Liver (tissue), 9 donors: ENCODE measurements around the gene KLHDC8A. TPM values are rescaled to one million over a fixed set of nuclear protein-coding genes. Genes with fewer than 3 reads are reported as not detected.

Experiments
- DNase-seq: peaks from one replicate; pipeline ENCODE4 v3.0.0-alpha.2; 2017; ENCODE audit warnings: low spot score
- H3K27ac ChIP-seq, 2 donors: one replicate each; pipeline ENCODE4 v1.7.0; 2013; ENCODE audit warnings: inconsistent platforms in 2 of 2, low read length in 2 of 2, control low read depth in 1 of 2, low read depth in 1 of 2, mild to moderate bottlenecking in 1 of 2
- H3K27me3 ChIP-seq, 4 donors: one replicate each; pipeline versions ENCODE4 v1.6.1 to v1.7.0; 2013; ENCODE audit warnings: low read length in 3 of 4, inconsistent platforms in 1 of 4, mild to moderate bottlenecking in 1 of 4, moderate library complexity in 1 of 4; ENCODE audit not compliant: control insufficient read depth in 4 of 4, insufficient read depth in 4 of 4
- H3K36me3 ChIP-seq, 4 donors: one replicate each; pipeline versions ENCODE4 v1.6.1 to v1.7.0; 2013; ENCODE audit warnings: low read length in 3 of 4, mild to moderate bottlenecking in 3 of 4, low read depth in 1 of 4, moderate library complexity in 1 of 4; ENCODE audit not compliant: control insufficient read depth in 4 of 4, insufficient read depth in 3 of 4
- H3K4me1 ChIP-seq, 4 donors: one replicate each; pipeline versions ENCODE4 v1.6.1 to v1.7.0; 2013; ENCODE audit warnings: low read length in 3 of 4, mild to moderate bottlenecking in 3 of 4, moderate library complexity in 1 of 4; ENCODE audit not compliant: control insufficient read depth in 4 of 4, insufficient read depth in 4 of 4
- H3K4me3 ChIP-seq, 3 donors: one replicate each; pipeline versions ENCODE4 v1.6.1 to v1.7.0; 2013; ENCODE audit warnings: low read length in 3 of 3, control low read depth in 1 of 3, low read depth in 1 of 3, mild to moderate bottlenecking in 1 of 3
- H3K9ac ChIP-seq, 2 donors: one replicate each; pipeline ENCODE4 v1.7.0; 2013; ENCODE audit warnings: low read length in 2 of 2, mild to moderate bottlenecking in 2 of 2, moderate library complexity in 2 of 2, control low read depth in 1 of 2, low read depth in 1 of 2
- H3K9me3 ChIP-seq, 4 donors: one replicate each; pipeline versions ENCODE4 v1.6.1 to v1.7.0; 2013; ENCODE audit warnings: low read length in 3 of 4; ENCODE audit not compliant: control insufficient read depth in 4 of 4
- EGR1 ChIP-seq, 2 donors: IDR thresholded peaks; 2 replicates each; pipeline ENCODE4 v1.6.1; 2016 to 2018; ENCODE audit warnings: antibody characterized with exemption in 2 of 2, low read depth in 2 of 2
- FOXA1 ChIP-seq: IDR thresholded peaks from 2 replicates; pipeline ENCODE4 v1.6.1; 2016; ENCODE audit warnings: antibody characterized with exemption
- FOXA2 ChIP-seq: IDR thresholded peaks from 2 replicates; pipeline ENCODE4 v1.6.1; 2016; ENCODE audit warnings: antibody characterized with exemption
- GABPA ChIP-seq, 2 donors: IDR thresholded peaks in 1 of 2; conservative IDR thresholded peaks in 1 of 2; 2 replicates each; pipeline ENCODE4 v1.6.1; 2016; ENCODE audit warnings: antibody characterized with exemption in 2 of 2, mild to moderate bottlenecking in 1 of 2, moderate library complexity in 1 of 2
- HNF4A ChIP-seq, 2 donors: conservative IDR thresholded peaks; 2 replicates each; pipeline ENCODE4 v1.6.1; 2016; ENCODE audit warnings: antibody characterized with exemption in 2 of 2, mild to moderate bottlenecking in 2 of 2
- HNF4G ChIP-seq: IDR thresholded peaks from 2 replicates; pipeline ENCODE4 v1.6.1; 2016; ENCODE audit warnings: antibody characterized with exemption
- JUND ChIP-seq, 2 donors: IDR thresholded peaks; 2 replicates each; pipeline ENCODE4 v1.6.1; 2016; ENCODE audit warnings: antibody characterized with exemption in 2 of 2
- NR2F2 ChIP-seq: IDR thresholded peaks from 2 replicates; pipeline ENCODE4 v1.6.1; 2016; ENCODE audit warnings: antibody characterized with exemption
- RAD21 ChIP-seq, 2 donors: IDR thresholded peaks; 2 replicates each; pipeline ENCODE4 v1.6.1; 2016; ENCODE audit warnings: antibody characterized with exemption in 2 of 2, mild to moderate bottlenecking in 2 of 2
- RXRA ChIP-seq, 2 donors: IDR thresholded peaks; 2 replicates each; pipeline ENCODE4 v1.6.1; 2017 to 2018; ENCODE audit warnings: antibody characterized with exemption in 2 of 2, mild to moderate bottlenecking in 1 of 2
- SP1 ChIP-seq: IDR thresholded peaks from 2 replicates; pipeline ENCODE4 v1.6.1; 2018; ENCODE audit warnings: antibody characterized with exemption, mild to moderate bottlenecking
- TAF1 ChIP-seq: conservative IDR thresholded peaks from 2 replicates; pipeline ENCODE4 v1.6.1; 2016; ENCODE audit warnings: antibody characterized with exemption, mild to moderate bottlenecking
- YY1 ChIP-seq: IDR thresholded peaks from 2 replicates; pipeline ENCODE4 v1.6.1; 2016; ENCODE audit warnings: antibody characterized with exemption, mild to moderate bottlenecking
- ZBTB33 ChIP-seq: IDR thresholded peaks from 2 replicates; pipeline ENCODE4 v1.6.1; 2016; ENCODE audit warnings: antibody characterized with exemption
- WGBS: extraction: QIAGEN DNeasy Blood & Tissue Kit; methylation state at CpG from one replicate; pipeline ENCODE4 v1.1.7; 2013; 5-methylcytosine and 5-hydroxymethylcytosine counted together
- polyA plus RNA-seq, 2 donors: library from polyadenylated mRNA; stranded (reverse) in 1 of 2; unstranded in 1 of 2; fragments of 200-250 nt in 1 of 2; fragments of >200 nt in 1 of 2; fragmentation: Nextera tagmentation in 1 of 2; extraction: Ambion mirVana in 1 of 2; gene quantifications; one replicate each; pipeline versions ENCODE4 v1.2.1 to v1.2.3, GENCODE V29; 2013 to 2015
- total RNA-seq, 2 donors: library from RNA; depleted of rRNA; stranded (reverse); fragments of >200 nt; gene quantifications; one replicate each; pipeline ENCODE4 v1.2.3, GENCODE V29; 2014
- TF ChIP-seq, protein P1 (sequence below): IDR thresholded peaks from 2 replicates; pipeline ENCODE4 v1.6.1; 2016; ENCODE audit warnings: antibody characterized with exemption
- TF ChIP-seq, protein P2 (sequence below): IDR thresholded peaks from 2 replicates; pipeline ENCODE4 v1.6.1; 2016; ENCODE audit warnings: antibody characterized with exemption, mild to moderate bottlenecking
- TF ChIP-seq, protein P3 (sequence below): fragments of 150-350 bp; IDR thresholded peaks from 2 replicates; pipeline ENCODE4 v1.5.1; 2017; ENCODE audit warnings: improper control_type of control experiment, low read depth, low read length; ENCODE audit not compliant: missing input control
- TF ChIP-seq, protein P4 (sequence below): IDR thresholded peaks from 2 replicates; pipeline ENCODE4 v1.6.1; 2016; ENCODE audit warnings: antibody characterized with exemption
- donor health status: healthy.
- donor health status: healthy.
- donor health status: healthy.
- donor health status: healthy.
- donor health status: healthy.

KLHDC8A gene
- total and polyA plus RNA-seq, 4 donors, result 0.02 to 0.05 TPM; not detected in 2

DNA sequence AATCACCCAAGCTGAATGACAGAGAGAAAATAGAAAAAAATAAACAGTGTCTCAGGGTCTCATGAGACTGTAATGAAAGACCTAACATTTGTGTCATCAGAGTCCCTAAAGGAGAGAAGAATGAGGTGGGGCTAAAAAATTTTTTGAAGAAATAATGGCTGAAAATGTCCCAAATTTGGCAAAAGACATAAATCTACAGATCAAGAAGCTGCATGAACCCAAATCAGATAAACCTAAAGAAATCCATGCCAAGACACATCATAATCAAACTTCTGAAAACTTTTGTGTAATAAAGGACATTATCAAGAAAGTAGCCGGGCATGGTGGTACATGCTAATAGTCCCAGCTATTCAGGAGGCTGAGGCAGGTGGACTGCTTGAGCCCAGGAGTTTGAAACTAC lies 35.9 kb upstream of the KLHDC8A start:
- Histone ChIP-seq H3K27ac (no peak overlapping the region), H3K4me1 (no peaks in the 10 kb centered on the region), H3K9me3 (no peaks in the 10 kb centered on the region), H3K4me3 (no peak overlapping the region), H3K36me3 (no peaks in the 10 kb centered on the region), H3K27me3 (peaks cover 0 to 7% (median 3%) of the 10 kb centered on the region in 4 donors), H3K9ac (no peak overlapping the region)
- no peak for TF ChIP-seq GABPA (IDR thresholded peaks at IDR 0.05 in 1 of 2, conservative IDR thresholded peaks at IDR 0.05 in 1 of 2)
- no peak for TF ChIP-seq TAF1
- no peak for TF ChIP-seq YY1
- TF ChIP-seq, protein P1, sequence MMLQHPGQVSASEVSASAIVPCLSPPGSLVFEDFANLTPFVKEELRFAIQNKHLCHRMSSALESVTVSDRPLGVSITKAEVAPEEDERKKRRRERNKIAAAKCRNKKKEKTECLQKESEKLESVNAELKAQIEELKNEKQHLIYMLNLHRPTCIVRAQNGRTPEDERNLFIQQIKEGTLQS, result no peak
- TF ChIP-seq, protein P2, sequence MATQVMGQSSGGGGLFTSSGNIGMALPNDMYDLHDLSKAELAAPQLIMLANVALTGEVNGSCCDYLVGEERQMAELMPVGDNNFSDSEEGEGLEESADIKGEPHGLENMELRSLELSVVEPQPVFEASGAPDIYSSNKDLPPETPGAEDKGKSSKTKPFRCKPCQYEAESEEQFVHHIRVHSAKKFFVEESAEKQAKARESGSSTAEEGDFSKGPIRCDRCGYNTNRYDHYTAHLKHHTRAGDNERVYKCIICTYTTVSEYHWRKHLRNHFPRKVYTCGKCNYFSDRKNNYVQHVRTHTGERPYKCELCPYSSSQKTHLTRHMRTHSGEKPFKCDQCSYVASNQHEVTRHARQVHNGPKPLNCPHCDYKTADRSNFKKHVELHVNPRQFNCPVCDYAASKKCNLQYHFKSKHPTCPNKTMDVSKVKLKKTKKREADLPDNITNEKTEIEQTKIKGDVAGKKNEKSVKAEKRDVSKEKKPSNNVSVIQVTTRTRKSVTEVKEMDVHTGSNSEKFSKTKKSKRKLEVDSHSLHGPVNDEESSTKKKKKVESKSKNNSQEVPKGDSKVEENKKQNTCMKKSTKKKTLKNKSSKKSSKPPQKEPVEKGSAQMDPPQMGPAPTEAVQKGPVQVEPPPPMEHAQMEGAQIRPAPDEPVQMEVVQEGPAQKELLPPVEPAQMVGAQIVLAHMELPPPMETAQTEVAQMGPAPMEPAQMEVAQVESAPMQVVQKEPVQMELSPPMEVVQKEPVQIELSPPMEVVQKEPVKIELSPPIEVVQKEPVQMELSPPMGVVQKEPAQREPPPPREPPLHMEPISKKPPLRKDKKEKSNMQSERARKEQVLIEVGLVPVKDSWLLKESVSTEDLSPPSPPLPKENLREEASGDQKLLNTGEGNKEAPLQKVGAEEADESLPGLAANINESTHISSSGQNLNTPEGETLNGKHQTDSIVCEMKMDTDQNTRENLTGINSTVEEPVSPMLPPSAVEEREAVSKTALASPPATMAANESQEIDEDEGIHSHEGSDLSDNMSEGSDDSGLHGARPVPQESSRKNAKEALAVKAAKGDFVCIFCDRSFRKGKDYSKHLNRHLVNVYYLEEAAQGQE, result no peak
- TF ChIP-seq HNF4A (conservative IDR thresholded peaks at IDR 0.05), result no peak
- TF ChIP-seq FOXA2, result no peak
- no peak for TF ChIP-seq FOXA1
- TF ChIP-seq ZBTB33, result no peak
- TF ChIP-seq RXRA (IDR thresholded peaks at IDR 0.05), result no peak
- TF ChIP-seq SP1, result no peak
- TF ChIP-seq, protein P3, sequence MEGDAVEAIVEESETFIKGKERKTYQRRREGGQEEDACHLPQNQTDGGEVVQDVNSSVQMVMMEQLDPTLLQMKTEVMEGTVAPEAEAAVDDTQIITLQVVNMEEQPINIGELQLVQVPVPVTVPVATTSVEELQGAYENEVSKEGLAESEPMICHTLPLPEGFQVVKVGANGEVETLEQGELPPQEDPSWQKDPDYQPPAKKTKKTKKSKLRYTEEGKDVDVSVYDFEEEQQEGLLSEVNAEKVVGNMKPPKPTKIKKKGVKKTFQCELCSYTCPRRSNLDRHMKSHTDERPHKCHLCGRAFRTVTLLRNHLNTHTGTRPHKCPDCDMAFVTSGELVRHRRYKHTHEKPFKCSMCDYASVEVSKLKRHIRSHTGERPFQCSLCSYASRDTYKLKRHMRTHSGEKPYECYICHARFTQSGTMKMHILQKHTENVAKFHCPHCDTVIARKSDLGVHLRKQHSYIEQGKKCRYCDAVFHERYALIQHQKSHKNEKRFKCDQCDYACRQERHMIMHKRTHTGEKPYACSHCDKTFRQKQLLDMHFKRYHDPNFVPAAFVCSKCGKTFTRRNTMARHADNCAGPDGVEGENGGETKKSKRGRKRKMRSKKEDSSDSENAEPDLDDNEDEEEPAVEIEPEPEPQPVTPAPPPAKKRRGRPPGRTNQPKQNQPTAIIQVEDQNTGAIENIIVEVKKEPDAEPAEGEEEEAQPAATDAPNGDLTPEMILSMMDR, result no peak
- TF ChIP-seq HNF4G, result no peak
- TF ChIP-seq EGR1 (IDR thresholded peaks at IDR 0.05; ENCODE audit: low read depth in 2 of 2), result no peak
- TF ChIP-seq JUND (IDR thresholded peaks at IDR 0.05), result no peak
- TF ChIP-seq NR2F2, result no peak
- TF ChIP-seq RAD21 (IDR thresholded peaks at IDR 0.05), result no peak
- TF ChIP-seq, protein P4, sequence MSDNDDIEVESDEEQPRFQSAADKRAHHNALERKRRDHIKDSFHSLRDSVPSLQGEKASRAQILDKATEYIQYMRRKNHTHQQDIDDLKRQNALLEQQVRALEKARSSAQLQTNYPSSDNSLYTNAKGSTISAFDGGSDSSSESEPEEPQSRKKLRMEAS, result no peak
- no peak for DNase-seq
- whole genome bisulfite sequencing, result 83% methylated on average over 1 of the region's 1 CpG
